B cell (primary cell): Measurements from ENCODE around the gene GALNT18. TPM values are rescaled to one million over a fixed set of nuclear protein-coding genes. Genes with fewer than 3 reads are reported as not detected.
A peak's percentile ranks its signal among the peaks of the same experiment; 100 is the strongest.

Source experiments
- ATAC-seq: fragments of 200-7000 bp; cut with Tn5 transposase; one replicate; pipeline ENCODE4 v1.10.0; 2021; ENCODE audit warnings: low read depth, mild to moderate bottlenecking, moderate number of reproducible peaks, moderate library complexity
- CTCF ChIA-PET: fragments of 350-600 bp; sonication (Branson Sonifier 250); formaldehyde crosslinking; loops from one replicate; lab custom pipeline; 2021; ENCODE audit warnings: antibody characterized with exemption, inconsistent platforms; lab: Charles Lee
- POLR2A ChIA-PET: fragments of 350-600 bp; sonication (Branson Sonifier 250); formaldehyde crosslinking; loops from one replicate; lab custom pipeline; 2021; ENCODE audit warnings: antibody characterized with exemption; lab: Charles Lee
- DNase-seq: peaks from one replicate; pipeline ENCODE4 v3.0.0; 2013
- H2AFZ ChIP-seq: 2 replicates; pipeline ENCODE4 v1.6.1; 2012; ENCODE audit warnings: mild to moderate bottlenecking, low read depth, low read length; ENCODE audit not compliant: insufficient read depth, poor library complexity, severe bottlenecking
- H3K27ac ChIP-seq, 2 donors: 1 replicate in 1 of 2; 2 replicates in 1 of 2; pipeline ENCODE4 v1.5.1; 2012 to 2013; ENCODE audit warnings: low read length in 2 of 2, mild to moderate bottlenecking in 2 of 2, moderate library complexity in 1 of 2
- H3K27me3 ChIP-seq, 4 experiments: fragments of 200-600 bp in 1 of 4; sonication (generic) in 1 of 4; replicated peaks in 1 of 4; 1 replicate in 2 of 4; 2 replicates in 2 of 4; pipeline versions ENCODE4 v1.6.1 to v1.7.0; 2013 to 2016; ENCODE audit warnings: low read length in 3 of 4, mild to moderate bottlenecking in 2 of 4, mixed read lengths in 1 of 4, moderate library complexity in 1 of 4; ENCODE audit not compliant: insufficient read depth in 4 of 4, control insufficient read depth in 3 of 4; ENCODE audit errors: control extremely low read depth in 1 of 4
- H3K36me3 ChIP-seq, 2 experiments: replicated peaks in 1 of 2; 1 replicate in 1 of 2; 2 replicates in 1 of 2; pipeline versions ENCODE4 v1.6.1 to v1.7.1; 2013; ENCODE audit warnings: low read length in 1 of 2; ENCODE audit not compliant: insufficient read depth in 2 of 2, control insufficient read depth in 1 of 2; ENCODE audit errors: control extremely low read depth in 1 of 2, extremely low read depth in 1 of 2
- H3K4me1 ChIP-seq, 2 donors: fragments of 200-600 bp in 1 of 2; sonication (generic) in 1 of 2; 1 replicate in 1 of 2; 2 replicates in 1 of 2; pipeline versions ENCODE4 v1.5.1 to v1.6.1; 2013 to 2017; ENCODE audit warnings: low read length in 2 of 2; ENCODE audit not compliant: control insufficient read depth in 2 of 2, insufficient read depth in 2 of 2
- H3K4me2 ChIP-seq: replicated peaks from 2 replicates; pipeline ENCODE3; 2012; ENCODE audit warnings: mild to moderate bottlenecking, low read depth, low read length; ENCODE audit not compliant: poor library complexity, severe bottlenecking
- H3K4me3 ChIP-seq, 5 experiments: fragments of 200-600 bp in 1 of 5; sonication (generic) in 1 of 5; 1 replicate in 3 of 5; 2 replicates in 2 of 5; pipeline versions ENCODE4 v1.5.1 to v1.7.0; 2011 to 2016; ENCODE audit warnings: low read length in 4 of 5, mild to moderate bottlenecking in 4 of 5, low read depth in 2 of 5, control low read depth in 1 of 5, moderate library complexity in 1 of 5; ENCODE audit not compliant: insufficient read depth in 1 of 5; ENCODE audit errors: control extremely low read depth in 1 of 5, extremely low read depth in 1 of 5
- H3K79me2 ChIP-seq: fragments of 200-600 bp; sonication (generic); one replicate; pipeline ENCODE4 v1.6.0; 2016; ENCODE audit warnings: low read length; ENCODE audit not compliant: control insufficient read depth, insufficient read depth
- H3K9ac ChIP-seq: fragments of 200-600 bp; sonication (generic); 2 replicates; pipeline ENCODE4 v1.6.1; 2017; ENCODE audit warnings: mild to moderate bottlenecking, low read length, moderate library complexity
- H3K9me3 ChIP-seq, 3 donors: one replicate each; pipeline versions ENCODE4 v1.6.1 to v1.7.1; 2013; ENCODE audit warnings: low read length in 2 of 3; ENCODE audit not compliant: control insufficient read depth in 2 of 3, insufficient read depth in 1 of 3; ENCODE audit errors: control extremely low read depth in 1 of 3
- H4K20me1 ChIP-seq: 2 replicates; pipeline ENCODE4 v1.6.0; 2012; ENCODE audit warnings: mild to moderate bottlenecking, low read length; ENCODE audit not compliant: insufficient read depth, control insufficient read depth, poor library complexity, severe bottlenecking
- H3K27ac Mint-ChIP-seq: one replicate; pipeline ENCODE4 v1.8.0; 2021; ENCODE audit warnings: mixed read lengths
- H3K27me3 Mint-ChIP-seq: one replicate; pipeline ENCODE4 v1.8.0; 2021; ENCODE audit warnings: mixed read lengths
- H3K4me1 Mint-ChIP-seq: one replicate; pipeline ENCODE4 v1.8.0; 2021; ENCODE audit warnings: mixed read lengths
- H3K4me3 Mint-ChIP-seq: one replicate; pipeline ENCODE4 v1.8.0; 2021; ENCODE audit warnings: mixed read lengths
- H3K9me3 Mint-ChIP-seq: one replicate; pipeline ENCODE4 v1.8.0; 2022; ENCODE audit warnings: mixed read lengths; ENCODE audit not compliant: insufficient read depth
- EZH2 ChIP-seq: IDR thresholded peaks from 2 replicates; pipeline ENCODE4 v1.6.1; 2012; ENCODE audit warnings: borderline replicate concordance, low read depth, mild to moderate bottlenecking, moderate library complexity, low read length; ENCODE audit not compliant: insufficient read depth, poor library complexity, severe bottlenecking
- WGBS: methylation state at CpG from one replicate; pipeline ENCODE4 v1.1.5; 2013; ENCODE audit warnings: missing lambda C conversion rate; ENCODE audit not compliant: insufficient coverage; 5-methylcytosine and 5-hydroxymethylcytosine counted together
- intact Hi-C: fragments of 100-400 bp; cut with micrococcal nuclease; formaldehyde crosslinking; loops from one replicate; pipeline ENCODE4 v1.10.0; 2022
- polyA plus RNA-seq: library from polyadenylated mRNA; depleted of rRNA; stranded (reverse); fragments of >200 nt; gene quantifications from 2 replicates; pipeline ENCODE4 v1.2.3, GENCODE V29; 2012
- total RNA-seq, 2 donors: library from RNA; stranded (reverse); fragments of 120-200 nt in 1 of 2; gene quantifications; 1 replicate in 1 of 2; 2 replicates in 1 of 2; pipeline versions ENCODE4 v1.2.3 to v1.2.4, GENCODE V29; 2013 to 2022
- TF ChIP-seq, protein P1 (sequence below): fragments of 200-600 bp; IDR thresholded peaks from one replicate; pipeline ENCODE4 v1.8.0; 2022; ENCODE audit warnings: antibody characterized with exemption, mild to moderate bottlenecking

The GALNT18 gene
- total and polyA plus RNA-seq, 2 donors (not counting 1 experiment from before 2014, with no cell fraction given): not detected

DNA sequence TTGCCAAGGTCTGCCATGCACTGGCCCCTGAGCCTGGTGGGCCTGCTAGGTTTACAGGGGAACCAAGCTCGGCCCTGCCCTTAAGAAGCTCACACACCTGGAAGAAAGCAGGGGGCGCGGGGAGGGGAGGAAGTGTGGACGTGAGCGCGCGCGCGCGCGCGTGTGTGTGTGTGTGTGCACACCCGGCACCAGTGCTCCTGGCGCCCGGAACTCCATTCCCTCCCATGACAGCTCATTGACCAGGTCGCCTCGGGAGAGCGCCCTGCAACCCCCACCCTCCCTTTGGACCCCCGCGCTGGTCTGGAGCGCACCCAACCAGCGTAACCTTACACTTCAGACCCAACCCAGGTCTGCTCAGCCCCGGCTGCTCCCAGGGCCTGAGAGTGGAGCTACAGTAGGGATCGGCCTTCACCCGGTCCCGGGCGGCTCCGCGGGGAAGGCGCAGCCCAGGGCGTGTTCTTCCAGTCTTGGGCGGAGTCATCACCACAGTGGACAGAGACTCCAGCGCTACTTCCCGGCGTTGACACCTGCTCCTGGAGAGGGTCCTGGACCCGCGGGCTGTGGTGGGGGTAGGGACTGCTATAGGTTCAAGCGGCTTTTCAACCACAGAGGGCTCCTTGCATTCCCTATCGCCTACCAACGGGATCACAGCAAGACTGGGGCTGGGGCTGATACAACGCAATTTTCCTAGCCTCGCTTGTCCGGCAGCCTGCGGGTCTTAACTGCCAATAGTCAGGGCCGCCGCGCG lies 1.5 kb downstream of the GALNT18 start:
- Histone ChIP-seq H3K27me3 (peaks cover 0 to 46% (median 20%) of the 10 kb centered on the region in 4 experiments), H3K36me3 (no peaks in the 10 kb centered on the region), H3K9me3 (peaks cover 0 to 15% (median 0%) of the 10 kb centered on the region in 3 donors), H3K4me1 (peaks cover 13 to 19% of the 10 kb centered on the region in 2 donors), H2AFZ (peak overlapping the region; percentile 44), H4K20me1 (no peaks in the 10 kb centered on the region), H3K4me2 (peak overlapping the region; percentile 67), H3K27ac (no peak overlapping the region), H3K9ac (peak overlapping the region; percentile 39), H3K79me2 (no peaks in the 10 kb centered on the region), H3K4me3 (peak overlapping the region in 2 of 5 experiments; percentile 42 to 48)
- intact Hi-C loops: loop anchor here (10.0 kb wide), 1 partner anchor 686 kb away; no protein-coding TSS in a partner anchor
- WGBS: 7% methylated on average over 38 of the region's 48 CpGs
- Mint-ChIP-seq H3K4me1 (peaks cover 19% of the 10 kb centered on the region), H3K27me3 (peaks cover 65% of the 10 kb centered on the region), H3K9me3 (no peaks in the 10 kb centered on the region), H3K4me3 (peak overlapping the region; percentile 80), H3K27ac (no peak overlapping the region)
- CTCF ChIA-PET: no interaction called here
- POLR2A ChIA-PET: no interaction called here
- TF ChIP-seq, protein P1, sequence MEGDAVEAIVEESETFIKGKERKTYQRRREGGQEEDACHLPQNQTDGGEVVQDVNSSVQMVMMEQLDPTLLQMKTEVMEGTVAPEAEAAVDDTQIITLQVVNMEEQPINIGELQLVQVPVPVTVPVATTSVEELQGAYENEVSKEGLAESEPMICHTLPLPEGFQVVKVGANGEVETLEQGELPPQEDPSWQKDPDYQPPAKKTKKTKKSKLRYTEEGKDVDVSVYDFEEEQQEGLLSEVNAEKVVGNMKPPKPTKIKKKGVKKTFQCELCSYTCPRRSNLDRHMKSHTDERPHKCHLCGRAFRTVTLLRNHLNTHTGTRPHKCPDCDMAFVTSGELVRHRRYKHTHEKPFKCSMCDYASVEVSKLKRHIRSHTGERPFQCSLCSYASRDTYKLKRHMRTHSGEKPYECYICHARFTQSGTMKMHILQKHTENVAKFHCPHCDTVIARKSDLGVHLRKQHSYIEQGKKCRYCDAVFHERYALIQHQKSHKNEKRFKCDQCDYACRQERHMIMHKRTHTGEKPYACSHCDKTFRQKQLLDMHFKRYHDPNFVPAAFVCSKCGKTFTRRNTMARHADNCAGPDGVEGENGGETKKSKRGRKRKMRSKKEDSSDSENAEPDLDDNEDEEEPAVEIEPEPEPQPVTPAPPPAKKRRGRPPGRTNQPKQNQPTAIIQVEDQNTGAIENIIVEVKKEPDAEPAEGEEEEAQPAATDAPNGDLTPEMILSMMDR: no peak
- no peak for TF ChIP-seq EZH2
- ATAC-seq (no peak), DNase-seq (no peak)

- CTCF ChIA-PET: no interaction called here
Measured at GRCh38 chr11:11618973-11619435, 2.8 kb downstream of the GALNT18 start.

More at GRCh38 chr11:11618973-11619435, 2.8 kb downstream of the GALNT18 start:
- Mint-ChIP-seq H3K9me3 (no peaks in the 10 kb centered on the region), H3K27ac (no peak overlapping the region), H3K4me3 (no peak overlapping the region), H3K4me1 (peaks cover 19% of the 10 kb centered on the region), H3K27me3 (peaks cover 55% of the 10 kb centered on the region)
- POLR2A ChIA-PET: no interaction called here
- peaks cover 0 to 41% (median 20%) of the 10 kb centered on the region in 4 experiments for H3K27me3 ChIP-seq
- H3K9me3 ChIP-seq: peaks cover 0 to 13% (median 0%) of the 10 kb centered on the region in 3 donors
- H3K79me2 ChIP-seq: no peaks in the 10 kb centered on the region
- DNase-seq (no peak), ATAC-seq (no peak)
- TF ChIP-seq, protein P1: no peak
- TF ChIP-seq EZH2: no peak
- no peak overlapping the region for H3K9ac ChIP-seq
- intact Hi-C loops: no loop called here
- no peaks in the 10 kb centered on the region for H4K20me1 ChIP-seq
- no peak overlapping the region for H3K27ac ChIP-seq
- H3K4me1 ChIP-seq: peaks cover 13 to 19% of the 10 kb centered on the region in 2 donors
- H2AFZ ChIP-seq: no peak overlapping the region
- H3K4me3 ChIP-seq: no peak overlapping the region
- no peaks in the 10 kb centered on the region for H3K36me3 ChIP-seq
- 100% methylated on average over 1 of the region's 4 CpGs for WGBS
- H3K4me2 ChIP-seq: no peak overlapping the region
